GM23338 (cell line): ENCODE data around the gene CDK18. TPM values are rescaled to one million over a fixed set of nuclear protein-coding genes. Genes with fewer than 3 reads are reported as not detected.

Experiments used
- ATAC-seq: fragments of 200-7000 bp; cut with Tn5 transposase; 3 replicates; pipeline ENCODE4 v1.9.1; 2020
- DNase-seq: peaks from one replicate; pipeline ENCODE4 v3.0.0-alpha.2; 2015; ENCODE audit warnings: low spot score
- H2AFZ ChIP-seq: fragments of 200-600 bp; sonication (generic); 2 replicates; pipeline ENCODE4 v1.8.0; 2016; ENCODE audit warnings: antibody characterized with exemption, mild to moderate bottlenecking, moderate library complexity
- H3F3A ChIP-seq: fragments of 200-600 bp; sonication (generic); replicated peaks from 2 replicates; pipeline ENCODE4 v1.8.0; 2017; ENCODE audit warnings: antibody characterized with exemption, mixed run types, low read depth
- H3K27ac ChIP-seq: fragments of 200-600 bp; sonication (generic); 2 replicates; pipeline ENCODE4 v1.6.1; 2016; ENCODE audit warnings: low read depth
- H3K27me3 ChIP-seq: fragments of 200-600 bp; sonication (generic); 2 replicates; pipeline ENCODE4 v1.8.0; 2016; ENCODE audit warnings: mild to moderate bottlenecking, mixed run types, moderate library complexity; ENCODE audit not compliant: insufficient read depth
- H3K36me3 ChIP-seq: fragments of 200-600 bp; sonication (generic); 2 replicates; pipeline ENCODE4 v1.8.0; 2016; ENCODE audit warnings: mild to moderate bottlenecking; ENCODE audit not compliant: insufficient read depth
- H3K4me1 ChIP-seq: fragments of 200-600 bp; sonication (generic); 2 replicates; pipeline ENCODE4 v1.8.0; 2016; ENCODE audit warnings: mild to moderate bottlenecking, moderate library complexity; ENCODE audit not compliant: insufficient read depth
- H3K4me2 ChIP-seq: fragments of 200-600 bp; sonication (generic); 2 replicates; pipeline ENCODE4 v1.7.1; 2017; ENCODE audit warnings: mixed run types
- H3K4me3 ChIP-seq: fragments of 200-600 bp; sonication (generic); 2 replicates; pipeline ENCODE4 v1.6.1; 2016; ENCODE audit warnings: mixed run types
- H3K79me2 ChIP-seq: fragments of 200-600 bp; sonication (generic); replicated peaks from 2 replicates; pipeline ENCODE4 v1.8.0; 2017; ENCODE audit warnings: mild to moderate bottlenecking; ENCODE audit not compliant: insufficient read depth
- H3K9me2 ChIP-seq: fragments of 200-600 bp; sonication (generic); 2 replicates; pipeline ENCODE4 v1.8.0; 2017; ENCODE audit not compliant: insufficient read depth
- H4K20me1 ChIP-seq: fragments of 200-600 bp; sonication (generic); replicated peaks from 2 replicates; pipeline ENCODE4 v1.8.0; 2017; ENCODE audit warnings: mild to moderate bottlenecking; ENCODE audit not compliant: insufficient read depth
- H3K27ac Mint-ChIP-seq: 2 replicates; pipeline ENCODE4 v1.8.0; 2020; ENCODE audit warnings: inconsistent platforms, mild to moderate bottlenecking, moderate library complexity, mixed read lengths
- H3K27me3 Mint-ChIP-seq: 3 replicates; pipeline ENCODE4 v1.8.0; 2022; ENCODE audit warnings: low read depth, mild to moderate bottlenecking, moderate library complexity, mixed read lengths, inconsistent platforms; ENCODE audit not compliant: insufficient read depth, poor library complexity
- H3K36me3 Mint-ChIP-seq: 3 replicates; pipeline ENCODE4 v1.8.0; 2021; ENCODE audit warnings: low read depth, mild to moderate bottlenecking, inconsistent platforms, moderate library complexity, mixed read lengths
- H3K4me1 Mint-ChIP-seq: 3 replicates; pipeline ENCODE4 v1.8.0; 2020; ENCODE audit warnings: mild to moderate bottlenecking, inconsistent platforms, mixed read lengths
- H3K4me3 Mint-ChIP-seq: 3 replicates; pipeline ENCODE4 v1.8.0; 2021; ENCODE audit warnings: moderate library complexity, mild to moderate bottlenecking, inconsistent platforms, mixed read lengths
- H3K9me3 Mint-ChIP-seq: 3 replicates; pipeline ENCODE4 v1.8.0; 2020; ENCODE audit warnings: moderate library complexity, mild to moderate bottlenecking, inconsistent platforms, mixed read lengths
- CREB1 ChIP-seq: fragments of 250-450 bp; sonication (Bioruptor Pico); IDR thresholded peaks from 2 replicates; pipeline ENCODE4 v1.5.0; 2020; ENCODE audit warnings: low read depth, mild to moderate bottlenecking, moderate library complexity
- EZH2 ChIP-seq: fragments of 200-600 bp; sonication (generic); IDR thresholded peaks from one replicate; pipeline ENCODE4 v1.8.0; 2017; ENCODE audit warnings: antibody characterized with exemption, mild to moderate bottlenecking, low read depth; ENCODE audit not compliant: unreplicated experiment
- EZH2phosphoT487 ChIP-seq: fragments of 200-600 bp; sonication (generic); IDR thresholded peaks from one replicate; pipeline ENCODE4 v1.8.1; 2018; ENCODE audit warnings: antibody characterized with exemption; ENCODE audit not compliant: unreplicated experiment
- JUNB ChIP-seq: IDR thresholded peaks from one replicate; pipeline ENCODE4 v1.6.1; 2016; ENCODE audit warnings: antibody characterized with exemption; ENCODE audit not compliant: unreplicated experiment
- NANOG ChIP-seq: IDR thresholded peaks from 2 replicates; pipeline ENCODE4 v1.6.1; 2016; ENCODE audit warnings: antibody characterized with exemption, borderline replicate concordance
- POLR2AphosphoS5 ChIP-seq: IDR thresholded peaks from 2 replicates; pipeline ENCODE4 v1.6.1; 2016; ENCODE audit warnings: antibody characterized with exemption, low read depth
- STAT1 ChIP-seq: IDR thresholded peaks from one replicate; pipeline ENCODE4 v1.6.1; 2016; ENCODE audit warnings: antibody characterized with exemption; ENCODE audit not compliant: unreplicated experiment
- ZNF331 ChIP-seq: fragments of 250-450 bp; sonication (Bioruptor Pico); IDR thresholded peaks from 2 replicates; pipeline ENCODE4 v1.5.0; 2020; ENCODE audit warnings: low read depth, mild to moderate bottlenecking, moderate library complexity
- polyA plus RNA-seq: library from polyadenylated mRNA; unstranded; fragments of >200 nt; fragmentation: Nextera tagmentation; extraction: Ambion mirVana; gene quantifications from 2 replicates; pipeline ENCODE4 v1.2.1, GENCODE V29; 2016
- total RNA-seq: library from RNA; depleted of rRNA; stranded (reverse); fragments of >200 nt; shearing (Covaris generic); gene quantifications from 2 replicates; pipeline ENCODE4 v1.2.3, GENCODE V29; 2014
- TF ChIP-seq, protein P1 (sequence below), 2 experiments: fragments of 200-600 bp in 1 of 2; sonication (generic) in 1 of 2; conservative IDR thresholded peaks; 2 replicates each; pipeline versions ENCODE4 v1.5.1 to v1.6.1; 2016 to 2017; ENCODE audit warnings: antibody characterized with exemption in 2 of 2, low read depth in 2 of 2, mild to moderate bottlenecking in 2 of 2, moderate library complexity in 1 of 2
- TF ChIP-seq, protein P2 (sequence below): IDR thresholded peaks from one replicate; pipeline ENCODE4 v1.6.1; 2018; ENCODE audit warnings: antibody characterized with exemption; ENCODE audit not compliant: unreplicated experiment
- TF ChIP-seq, protein P3 (sequence below): IDR thresholded peaks from 2 replicates; pipeline ENCODE4 v1.6.1; 2016; ENCODE audit warnings: antibody characterized with exemption

Gene CDK18
- total and polyA plus RNA-seq, 2 experiments from 2014 or later, result 21.1 to 46.5 TPM

DNA sequence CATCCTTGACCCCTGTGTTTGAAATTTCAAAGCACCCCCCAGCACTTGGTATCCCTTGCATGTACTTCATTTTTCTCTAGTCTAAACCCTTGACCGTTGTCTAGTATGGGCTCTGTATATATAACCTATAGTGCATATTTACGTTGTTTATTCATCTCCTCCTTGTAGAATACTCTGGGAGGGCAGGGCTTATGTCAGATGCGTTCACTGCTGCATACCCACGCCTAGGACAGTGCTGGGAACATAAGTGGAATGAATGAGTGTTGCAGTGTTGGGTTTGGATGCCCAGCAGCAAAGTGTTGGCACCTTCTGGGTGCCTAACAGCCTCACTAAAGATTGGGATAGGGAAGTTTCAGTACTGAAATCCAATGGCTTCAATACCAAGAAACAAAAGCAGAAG is 31.0 kb upstream of the CDK18 start:
- ATAC-seq, result no peak
- Histone ChIP-seq H3K9me2 (no peaks in the 10 kb centered on the region), H3K4me1 (peaks cover 20% of the 10 kb centered on the region), H3K4me2 (peak overlapping the region; percentile 38; the same call in 1 of the 2 replicates), H3K27me3 (no peaks in the 10 kb centered on the region), H3K4me3 (no peak overlapping the region), H3K36me3 (no peaks in the 10 kb centered on the region), H2AFZ (peak overlapping the region; percentile 28; the same call in 1 of the 2 replicates), H4K20me1 (no peaks in the 10 kb centered on the region), H3K79me2 (no peaks in the 10 kb centered on the region), H3K27ac (no peak overlapping the region), H3F3A (peaks cover 7% of the 10 kb centered on the region; the same call in 1 of the 2 replicates)
- Mint-ChIP-seq H3K36me3 (peaks cover 6% of the 10 kb centered on the region; the same call in 2 of the 3 replicates), H3K4me3 (no peak overlapping the region), H3K27ac (no peak overlapping the region), H3K9me3 (peaks cover 14% of the 10 kb centered on the region), H3K27me3 (peaks cover 14% of the 10 kb centered on the region), H3K4me1 (peaks cover 34% of the 10 kb centered on the region)
- no peak for DNase-seq
- TF ChIP-seq JUNB, result no peak
- no peak for TF ChIP-seq NANOG
- TF ChIP-seq STAT1, result no peak
- no peak for TF ChIP-seq CREB1

DNA sequence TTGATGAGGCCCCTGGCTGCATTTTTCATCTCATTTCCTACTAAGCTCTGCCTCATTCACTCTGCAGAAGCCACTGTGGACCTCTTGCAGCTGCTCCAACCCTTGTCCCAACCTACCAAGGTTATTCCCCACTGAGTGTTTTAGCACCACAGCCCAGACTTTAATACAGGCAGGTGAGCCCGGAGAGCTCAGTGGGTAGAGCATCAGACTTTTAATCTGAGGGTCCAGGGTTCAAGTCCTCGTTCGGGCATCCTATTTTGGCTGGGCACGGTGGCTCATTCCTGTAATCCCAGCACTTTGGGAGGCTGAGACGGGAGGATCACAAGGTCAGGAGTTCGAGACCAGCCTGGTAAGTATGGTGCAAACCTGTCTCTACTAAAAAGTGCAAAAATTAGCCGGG is 30.5 kb upstream of the CDK18 start:
- Histone ChIP-seq H3K27ac (no peak overlapping the region), H4K20me1 (no peaks in the 10 kb centered on the region), H3K36me3 (no peaks in the 10 kb centered on the region), H3K4me2 (no peak overlapping the region), H3K27me3 (no peaks in the 10 kb centered on the region), H3K4me3 (no peak overlapping the region), H3K79me2 (no peaks in the 10 kb centered on the region), H3K9me2 (no peaks in the 10 kb centered on the region), H3F3A (peaks cover 7% of the 10 kb centered on the region; the same call in 1 of the 2 replicates), H3K4me1 (peaks cover 20% of the 10 kb centered on the region), H2AFZ (no peak overlapping the region)
- ATAC-seq (no peak), DNase-seq (no peak)
- Mint-ChIP-seq H3K4me3 (no peak overlapping the region), H3K27me3 (peaks cover 14% of the 10 kb centered on the region), H3K9me3 (peaks cover 14% of the 10 kb centered on the region), H3K4me1 (peaks cover 34% of the 10 kb centered on the region), H3K27ac (no peak overlapping the region), H3K36me3 (peaks cover 6% of the 10 kb centered on the region; the same call in 2 of the 3 replicates)
- TF ChIP-seq NANOG (no peak), EZH2 (no peak), ZNF331 (CRISPR knock-in tag) (no peak), STAT1 (no peak), EZH2phosphoT487 (no peak), POLR2AphosphoS5 (no peak)
- TF ChIP-seq, protein P1, sequence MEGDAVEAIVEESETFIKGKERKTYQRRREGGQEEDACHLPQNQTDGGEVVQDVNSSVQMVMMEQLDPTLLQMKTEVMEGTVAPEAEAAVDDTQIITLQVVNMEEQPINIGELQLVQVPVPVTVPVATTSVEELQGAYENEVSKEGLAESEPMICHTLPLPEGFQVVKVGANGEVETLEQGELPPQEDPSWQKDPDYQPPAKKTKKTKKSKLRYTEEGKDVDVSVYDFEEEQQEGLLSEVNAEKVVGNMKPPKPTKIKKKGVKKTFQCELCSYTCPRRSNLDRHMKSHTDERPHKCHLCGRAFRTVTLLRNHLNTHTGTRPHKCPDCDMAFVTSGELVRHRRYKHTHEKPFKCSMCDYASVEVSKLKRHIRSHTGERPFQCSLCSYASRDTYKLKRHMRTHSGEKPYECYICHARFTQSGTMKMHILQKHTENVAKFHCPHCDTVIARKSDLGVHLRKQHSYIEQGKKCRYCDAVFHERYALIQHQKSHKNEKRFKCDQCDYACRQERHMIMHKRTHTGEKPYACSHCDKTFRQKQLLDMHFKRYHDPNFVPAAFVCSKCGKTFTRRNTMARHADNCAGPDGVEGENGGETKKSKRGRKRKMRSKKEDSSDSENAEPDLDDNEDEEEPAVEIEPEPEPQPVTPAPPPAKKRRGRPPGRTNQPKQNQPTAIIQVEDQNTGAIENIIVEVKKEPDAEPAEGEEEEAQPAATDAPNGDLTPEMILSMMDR (conservative IDR thresholded peaks at IDR 0.05; ENCODE audit: low read depth in 2 of 2), result no peak
- TF ChIP-seq, protein P2, sequence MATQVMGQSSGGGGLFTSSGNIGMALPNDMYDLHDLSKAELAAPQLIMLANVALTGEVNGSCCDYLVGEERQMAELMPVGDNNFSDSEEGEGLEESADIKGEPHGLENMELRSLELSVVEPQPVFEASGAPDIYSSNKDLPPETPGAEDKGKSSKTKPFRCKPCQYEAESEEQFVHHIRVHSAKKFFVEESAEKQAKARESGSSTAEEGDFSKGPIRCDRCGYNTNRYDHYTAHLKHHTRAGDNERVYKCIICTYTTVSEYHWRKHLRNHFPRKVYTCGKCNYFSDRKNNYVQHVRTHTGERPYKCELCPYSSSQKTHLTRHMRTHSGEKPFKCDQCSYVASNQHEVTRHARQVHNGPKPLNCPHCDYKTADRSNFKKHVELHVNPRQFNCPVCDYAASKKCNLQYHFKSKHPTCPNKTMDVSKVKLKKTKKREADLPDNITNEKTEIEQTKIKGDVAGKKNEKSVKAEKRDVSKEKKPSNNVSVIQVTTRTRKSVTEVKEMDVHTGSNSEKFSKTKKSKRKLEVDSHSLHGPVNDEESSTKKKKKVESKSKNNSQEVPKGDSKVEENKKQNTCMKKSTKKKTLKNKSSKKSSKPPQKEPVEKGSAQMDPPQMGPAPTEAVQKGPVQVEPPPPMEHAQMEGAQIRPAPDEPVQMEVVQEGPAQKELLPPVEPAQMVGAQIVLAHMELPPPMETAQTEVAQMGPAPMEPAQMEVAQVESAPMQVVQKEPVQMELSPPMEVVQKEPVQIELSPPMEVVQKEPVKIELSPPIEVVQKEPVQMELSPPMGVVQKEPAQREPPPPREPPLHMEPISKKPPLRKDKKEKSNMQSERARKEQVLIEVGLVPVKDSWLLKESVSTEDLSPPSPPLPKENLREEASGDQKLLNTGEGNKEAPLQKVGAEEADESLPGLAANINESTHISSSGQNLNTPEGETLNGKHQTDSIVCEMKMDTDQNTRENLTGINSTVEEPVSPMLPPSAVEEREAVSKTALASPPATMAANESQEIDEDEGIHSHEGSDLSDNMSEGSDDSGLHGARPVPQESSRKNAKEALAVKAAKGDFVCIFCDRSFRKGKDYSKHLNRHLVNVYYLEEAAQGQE, result no peak
- TF ChIP-seq, protein P3, sequence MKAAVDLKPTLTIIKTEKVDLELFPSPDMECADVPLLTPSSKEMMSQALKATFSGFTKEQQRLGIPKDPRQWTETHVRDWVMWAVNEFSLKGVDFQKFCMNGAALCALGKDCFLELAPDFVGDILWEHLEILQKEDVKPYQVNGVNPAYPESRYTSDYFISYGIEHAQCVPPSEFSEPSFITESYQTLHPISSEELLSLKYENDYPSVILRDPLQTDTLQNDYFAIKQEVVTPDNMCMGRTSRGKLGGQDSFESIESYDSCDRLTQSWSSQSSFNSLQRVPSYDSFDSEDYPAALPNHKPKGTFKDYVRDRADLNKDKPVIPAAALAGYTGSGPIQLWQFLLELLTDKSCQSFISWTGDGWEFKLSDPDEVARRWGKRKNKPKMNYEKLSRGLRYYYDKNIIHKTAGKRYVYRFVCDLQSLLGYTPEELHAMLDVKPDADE, result no peak
